ENCODE data around the gene MTR. TPM values are rescaled to one million over a fixed set of nuclear protein-coding genes. Genes with fewer than 3 reads are reported as not detected.

MTR gene
- total and polyA plus RNA-seq, 4 donors = 2.5 to 19.0 (median 8.6) TPM

DNA sequence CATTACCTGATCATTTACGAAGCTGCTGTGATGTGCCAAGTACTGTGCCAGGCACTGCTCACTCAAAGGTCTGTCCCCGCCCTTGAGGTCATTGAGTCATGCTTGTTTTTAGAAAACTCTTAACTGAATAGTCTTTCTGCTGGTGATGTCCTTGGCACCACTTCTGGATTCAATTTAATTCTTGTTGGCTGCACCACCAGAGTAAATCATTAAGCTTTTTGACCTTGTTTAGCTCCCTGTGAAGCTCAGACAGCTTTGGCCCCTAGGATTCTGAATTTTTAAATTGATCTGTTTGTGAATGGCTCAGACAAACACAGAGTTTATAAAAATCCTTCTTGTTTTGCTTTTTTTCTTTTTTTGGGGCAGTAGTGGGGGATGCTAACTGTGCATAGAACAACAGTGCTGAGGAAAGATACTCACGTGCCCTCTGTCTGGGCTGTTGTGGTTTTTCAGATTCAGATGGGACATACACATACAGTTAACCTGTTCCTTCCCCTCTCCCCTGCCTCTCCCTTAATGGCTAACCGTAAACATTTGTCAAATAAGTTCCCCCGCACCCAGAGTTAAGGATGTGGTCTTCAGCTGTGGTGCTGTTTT lies 67.6 kb downstream of the MTR start (continued):
- peak; percentile 89 for TF ChIP-seq SP1 (IDR thresholded peaks at IDR 0.05)

DNA sequence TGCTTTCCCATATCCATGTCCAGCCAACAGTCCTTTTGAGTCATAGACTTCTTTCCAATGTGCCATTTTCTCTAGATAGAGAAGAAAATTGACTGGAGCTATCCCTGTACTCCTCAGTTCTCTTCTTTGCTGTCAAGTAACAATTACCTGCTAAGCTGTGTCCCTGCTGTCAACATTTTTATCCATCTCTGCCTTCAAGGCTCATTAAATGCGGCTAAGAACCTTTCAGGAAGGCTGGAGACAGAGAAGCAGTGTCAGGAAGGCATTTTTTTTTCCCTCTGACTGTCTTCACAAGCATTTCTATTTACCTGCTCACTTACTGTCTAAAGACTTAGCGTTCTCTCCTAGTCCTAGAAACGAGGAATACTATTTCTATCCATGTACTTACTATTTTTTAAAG lies 69.1 kb downstream of the MTR start:
- DNase-seq (ENCODE audit: low spot score) = no peak
- Histone ChIP-seq H3K9me3 (ENCODE audit: control insufficient read depth in 4 of 4, low read length in 3 of 4) (no peaks in the 10 kb centered on the region), H3K36me3 (ENCODE audit: control insufficient read depth in 4 of 4, insufficient read depth in 3 of 4, low read depth in 1 of 4, low read length in 3 of 4) (peaks cover 0 to 13% (median 2%) of the 10 kb centered on the region in 4 donors), H3K9ac (ENCODE audit: low read depth in 1 of 2, low read length in 2 of 2) (no peak overlapping the region), H3K27me3 (ENCODE audit: control insufficient read depth in 4 of 4, insufficient read depth in 4 of 4, low read length in 3 of 4) (no peaks in the 10 kb centered on the region), H3K27ac (ENCODE audit: low read depth in 1 of 2, low read length in 2 of 2) (no peak overlapping the region), H3K4me3 (ENCODE audit: low read depth in 1 of 3, low read length in 3 of 3) (no peak overlapping the region), H3K4me1 (ENCODE audit: control insufficient read depth in 4 of 4, insufficient read depth in 4 of 4, low read length in 3 of 4) (peaks cover 13 to 30% (median 28%) of the 10 kb centered on the region in 4 donors)
- WGBS = 96% methylated on average over 3 of the region's 3 CpGs
- TF ChIP-seq TAF1 (conservative IDR thresholded peaks at IDR 0.05) (no peak), YY1 (IDR thresholded peaks at IDR 0.05) (no peak), GABPA (IDR thresholded peaks at IDR 0.05 in 1 of 2, conservative IDR thresholded peaks at IDR 0.05 in 1 of 2) (no peak), EGR1 (IDR thresholded peaks at IDR 0.05; ENCODE audit: low read depth in 2 of 2) (no peak), HNF4A (conservative IDR thresholded peaks at IDR 0.05) (no peak)

DNA sequence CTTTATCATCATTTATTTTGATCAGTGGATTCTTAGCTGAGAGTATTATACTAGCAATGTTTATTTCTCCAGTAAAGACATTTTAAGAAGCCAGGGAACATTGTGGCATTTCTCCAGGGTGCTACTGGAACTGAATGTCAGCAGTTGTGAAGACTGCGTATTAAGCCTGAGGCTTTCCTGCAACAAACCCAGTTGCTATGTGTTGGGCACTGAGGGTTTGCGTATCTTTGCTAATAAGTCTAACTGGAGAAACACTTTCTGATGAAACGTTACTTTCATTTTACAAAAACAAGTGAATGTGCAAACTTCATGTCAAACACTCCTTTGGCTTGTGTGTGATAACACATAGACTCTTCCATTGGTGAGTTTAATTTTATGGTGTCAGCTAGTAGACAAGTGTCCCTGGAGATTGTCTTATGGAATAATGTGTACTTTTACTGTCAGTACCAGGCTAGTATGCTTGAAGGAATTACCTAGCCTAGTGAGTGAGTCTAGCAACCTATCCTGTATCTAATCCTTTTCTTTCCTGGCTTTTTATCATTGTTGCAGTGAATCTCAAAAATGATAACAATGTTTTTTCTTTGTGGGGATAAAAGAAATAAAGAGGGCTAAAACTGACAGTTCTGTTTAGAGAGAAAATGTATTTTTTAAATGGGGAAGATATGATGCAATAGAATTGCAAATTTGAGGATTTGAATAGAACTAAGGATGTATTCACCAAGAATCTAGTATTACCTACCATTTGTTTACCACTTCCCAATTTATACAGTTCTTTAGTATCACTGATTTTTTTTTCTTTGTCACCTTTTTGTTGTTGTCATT lies 70.1 kb downstream of the MTR start:
- Histone ChIP-seq H3K4me1 (ENCODE audit: control insufficient read depth in 4 of 4, insufficient read depth in 4 of 4, low read length in 3 of 4) (peaks cover 13 to 30% (median 28%) of the 10 kb centered on the region in 4 donors), H3K9me3 (ENCODE audit: control insufficient read depth in 4 of 4, low read length in 3 of 4) (no peaks in the 10 kb centered on the region), H3K4me3 (ENCODE audit: low read depth in 1 of 3, low read length in 3 of 3) (no peak overlapping the region), H3K27me3 (ENCODE audit: control insufficient read depth in 4 of 4, insufficient read depth in 4 of 4, low read length in 3 of 4) (no peaks in the 10 kb centered on the region), H3K36me3 (ENCODE audit: control insufficient read depth in 4 of 4, insufficient read depth in 3 of 4, low read depth in 1 of 4, low read length in 3 of 4) (peaks cover 0 to 13% (median 3%) of the 10 kb centered on the region in 4 donors), H3K27ac (ENCODE audit: low read depth in 1 of 2, low read length in 2 of 2) (no peak overlapping the region), H3K9ac (ENCODE audit: low read depth in 1 of 2, low read length in 2 of 2) (no peak overlapping the region)
- WGBS = 63% methylated on average over 3 of the region's 3 CpGs
- DNase-seq (ENCODE audit: low spot score) = no peak
- TF ChIP-seq, protein P1, sequence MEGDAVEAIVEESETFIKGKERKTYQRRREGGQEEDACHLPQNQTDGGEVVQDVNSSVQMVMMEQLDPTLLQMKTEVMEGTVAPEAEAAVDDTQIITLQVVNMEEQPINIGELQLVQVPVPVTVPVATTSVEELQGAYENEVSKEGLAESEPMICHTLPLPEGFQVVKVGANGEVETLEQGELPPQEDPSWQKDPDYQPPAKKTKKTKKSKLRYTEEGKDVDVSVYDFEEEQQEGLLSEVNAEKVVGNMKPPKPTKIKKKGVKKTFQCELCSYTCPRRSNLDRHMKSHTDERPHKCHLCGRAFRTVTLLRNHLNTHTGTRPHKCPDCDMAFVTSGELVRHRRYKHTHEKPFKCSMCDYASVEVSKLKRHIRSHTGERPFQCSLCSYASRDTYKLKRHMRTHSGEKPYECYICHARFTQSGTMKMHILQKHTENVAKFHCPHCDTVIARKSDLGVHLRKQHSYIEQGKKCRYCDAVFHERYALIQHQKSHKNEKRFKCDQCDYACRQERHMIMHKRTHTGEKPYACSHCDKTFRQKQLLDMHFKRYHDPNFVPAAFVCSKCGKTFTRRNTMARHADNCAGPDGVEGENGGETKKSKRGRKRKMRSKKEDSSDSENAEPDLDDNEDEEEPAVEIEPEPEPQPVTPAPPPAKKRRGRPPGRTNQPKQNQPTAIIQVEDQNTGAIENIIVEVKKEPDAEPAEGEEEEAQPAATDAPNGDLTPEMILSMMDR (IDR thresholded peaks at IDR 0.05; ENCODE audit: low read depth, low read length, missing input control) = no peak
- TF ChIP-seq MAX (IDR thresholded peaks at IDR 0.05) (no peak), JUND (IDR thresholded peaks at IDR 0.05) (no peak), ZBTB33 (IDR thresholded peaks at IDR 0.05) (no peak), FOXA2 (IDR thresholded peaks at IDR 0.05) (no peak)
